ENCODE measurements around the gene SLC39A7.

SLC39A7 gene

GRCh38 chr6:33170176-33171015, 30.3 kb upstream of the SLC39A7 start:
- DNase-seq (ENCODE audit: low read depth), result no peak

GRCh38 chr6:33171016-33171879, 29.4 kb upstream of the SLC39A7 start:
- no peak for DNase-seq (ENCODE audit: low read depth)

- DNase-seq (ENCODE audit: low read depth), result no peak
These were observed 28.6 kb upstream of the SLC39A7 start for GRCh38 chr6:33171880-33172687.

GRCh38 chr6:33172688-33173534, 27.8 kb upstream of the SLC39A7 start:
- DNase-seq (ENCODE audit: low read depth), result no peak

- no peak for DNase-seq (ENCODE audit: low read depth)
These were observed 27.0 kb upstream of the SLC39A7 start for GRCh38 chr6:33173535-33174180.

GRCh38 chr6:33174784-33175183, 25.9 kb upstream of the SLC39A7 start:
- DNase-seq (ENCODE audit: low read depth), result no peak

GRCh38 chr6:33175436-33176069, 25.1 kb upstream of the SLC39A7 start:
- no peak for DNase-seq (ENCODE audit: low read depth)

GRCh38 chr6:33176906-33177305, 23.8 kb upstream of the SLC39A7 start:
- no peak for DNase-seq (ENCODE audit: low read depth)

- no peak for DNase-seq (ENCODE audit: low read depth)
These were observed 22.9 kb upstream of the SLC39A7 start for GRCh38 chr6:33177552-33178446.

- DNase-seq (ENCODE audit: low read depth), result no peak
These were observed 21.8 kb upstream of the SLC39A7 start for GRCh38 chr6:33178755-33179475.

- DNase-seq (ENCODE audit: low read depth), result no peak
These were observed 19.5 kb upstream of the SLC39A7 start for GRCh38 chr6:33181141-33181540.

- DNase-seq (ENCODE audit: low read depth), result no peak
These were observed 17.5 kb upstream of the SLC39A7 start for GRCh38 chr6:33183071-33183683.

- no peak for DNase-seq (ENCODE audit: low read depth)
These were observed 15.5 kb upstream of the SLC39A7 start for GRCh38 chr6:33185190-33185589.

GRCh38 chr6:33185654-33186187, 14.9 kb upstream of the SLC39A7 start:
- DNase-seq (ENCODE audit: low read depth), result no peak

GRCh38 chr6:33187809-33188208, 12.9 kb upstream of the SLC39A7 start:
- DNase-seq (ENCODE audit: low read depth), result no peak

GRCh38 chr6:33189164-33189563, 11.5 kb upstream of the SLC39A7 start:
- no peak for DNase-seq (ENCODE audit: low read depth)

GRCh38 chr6:33189625-33190448, 10.8 kb upstream of the SLC39A7 start:
- no peak for DNase-seq (ENCODE audit: low read depth)

Data from activated T-helper 9 cell treated with anti-CD3 and anti-CD28 coated beads, Interleukin-2, amount 50 U/mL, for 16 hours (primary cell).